ENCODE results near the gene ACOX2.

The ACOX2 gene

DNA sequence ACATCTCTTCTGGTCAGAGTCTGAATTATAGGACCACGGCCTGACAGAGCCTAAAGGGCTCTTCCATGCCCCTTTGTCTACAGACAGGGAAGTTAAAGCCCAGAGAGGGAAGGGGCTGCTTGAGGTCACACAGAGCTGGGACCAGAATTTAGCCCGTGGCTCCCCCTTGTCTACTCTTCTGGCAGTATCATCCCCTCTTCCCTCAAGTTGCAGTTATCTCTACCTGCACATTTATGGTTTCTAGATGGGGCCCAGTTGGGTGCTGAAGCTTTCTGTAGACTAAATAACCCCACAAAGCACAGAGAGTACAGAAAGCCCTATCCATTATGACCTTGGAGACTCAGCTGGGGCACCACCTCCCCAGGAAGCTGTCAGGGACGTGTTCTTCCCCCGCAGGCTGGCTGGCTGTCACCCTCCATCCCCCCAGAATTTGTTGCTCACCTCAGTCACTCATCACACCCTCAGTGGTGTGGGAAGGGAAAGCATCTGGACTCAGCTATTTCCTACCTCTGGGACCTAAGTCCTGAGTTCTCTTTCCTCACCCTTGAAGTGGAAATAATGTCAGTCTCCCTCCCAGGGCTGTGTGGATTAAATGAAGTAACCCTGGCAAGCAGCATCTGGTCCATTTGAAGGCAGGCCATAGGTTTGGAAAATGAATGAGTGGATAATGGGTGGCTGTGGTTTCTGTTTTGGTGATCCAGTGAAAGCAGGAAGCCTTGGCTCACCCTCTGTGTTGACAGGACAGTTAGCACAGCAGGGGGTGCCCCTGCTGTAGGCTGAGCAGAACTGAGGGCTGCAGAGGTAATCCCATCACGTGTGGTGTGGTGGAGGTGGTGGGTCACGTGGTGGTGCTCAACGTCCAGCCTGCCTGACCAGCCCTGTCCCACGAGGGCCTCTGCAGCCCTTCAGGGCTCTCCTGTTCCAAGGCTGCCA, 16.3 kb downstream of the ACOX2 start:
- Histone ChIP-seq H3K9ac (ENCODE audit: low read length) (no peak overlapping the region), H3K9me3 (ENCODE audit: control insufficient read depth, low read length) (no peaks in the 10 kb centered on the region), H3K4me1 (ENCODE audit: control insufficient read depth, insufficient read depth, low read length) (peaks cover 15% of the 10 kb centered on the region), H3K4me3 (ENCODE audit: low read length) (no peak overlapping the region), H3K27me3 (replicated peaks; ENCODE audit: control insufficient read depth, insufficient read depth, low read length) (no peaks in the 10 kb centered on the region), H3K36me3 (ENCODE audit: control insufficient read depth, insufficient read depth, low read length, severe bottlenecking) (peaks cover 76% of the 10 kb centered on the region)
- no peak for DNase-seq (ENCODE audit: low read depth)

DNA sequence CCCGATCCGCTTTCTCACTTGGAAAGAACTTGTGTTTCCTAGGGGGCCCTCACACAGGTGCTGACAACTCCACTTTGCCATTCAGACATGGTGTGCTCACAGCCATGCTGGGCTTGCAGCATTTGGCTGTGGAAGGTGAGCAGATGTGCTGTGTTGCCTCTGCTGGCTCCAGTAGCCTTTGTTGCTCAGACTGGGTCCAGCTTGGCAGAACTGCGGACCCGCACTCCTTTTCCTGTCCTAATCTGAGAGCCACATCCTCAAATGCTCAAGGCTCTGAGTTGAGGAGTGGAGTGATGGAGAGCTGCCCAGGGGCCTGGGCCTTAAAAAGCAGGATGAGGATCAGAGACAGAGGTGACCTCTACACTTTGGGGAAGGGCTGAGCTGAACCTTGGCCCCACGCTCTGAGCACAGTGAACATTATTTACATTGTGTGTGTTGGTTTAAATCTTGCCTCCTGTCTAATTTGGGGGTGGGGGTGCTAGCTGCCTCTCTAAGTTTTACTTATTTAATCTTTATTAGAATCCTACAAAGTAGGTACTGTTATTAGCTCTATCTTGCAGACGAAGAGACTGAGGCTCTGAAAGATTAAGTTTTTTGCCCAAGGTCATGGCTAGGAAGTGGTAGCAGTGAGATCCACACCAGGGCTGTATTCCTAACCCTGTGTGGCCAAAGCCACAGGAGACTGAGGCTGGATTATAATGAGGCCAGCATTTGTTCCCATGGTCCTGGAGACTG, 17.2 kb downstream of the ACOX2 start:
- no peak overlapping the region for H3K9ac ChIP-seq (ENCODE audit: low read length)
- H3K36me3 ChIP-seq (ENCODE audit: control insufficient read depth, insufficient read depth, low read length, severe bottlenecking): peaks cover 77% of the 10 kb centered on the region
- no peak overlapping the region for H3K4me3 ChIP-seq (ENCODE audit: low read length)
- DNase-seq (ENCODE audit: low read depth): no peak
- no peaks in the 10 kb centered on the region for H3K27me3 ChIP-seq (replicated peaks; ENCODE audit: control insufficient read depth, insufficient read depth, low read length)
- H3K9me3 ChIP-seq (ENCODE audit: control insufficient read depth, low read length): no peaks in the 10 kb centered on the region
- H3K4me1 ChIP-seq (ENCODE audit: control insufficient read depth, insufficient read depth, low read length): peaks cover 15% of the 10 kb centered on the region

GRCh38 chr3:58518291-58518789, 18.6 kb downstream of the ACOX2 start:
- no peaks in the 10 kb centered on the region for H3K9me3 ChIP-seq (ENCODE audit: control insufficient read depth, low read length)
- H3K4me3 ChIP-seq (ENCODE audit: low read length): no peak overlapping the region
- DNase-seq (ENCODE audit: low read depth): peak; percentile 23
- H3K9ac ChIP-seq (ENCODE audit: low read length): no peak overlapping the region
- peaks cover 77% of the 10 kb centered on the region for H3K36me3 ChIP-seq (ENCODE audit: control insufficient read depth, insufficient read depth, low read length, severe bottlenecking)
- no peaks in the 10 kb centered on the region for H3K27me3 ChIP-seq (replicated peaks; ENCODE audit: control insufficient read depth, insufficient read depth, low read length)
- H3K4me1 ChIP-seq (ENCODE audit: control insufficient read depth, insufficient read depth, low read length): peaks cover 15% of the 10 kb centered on the region

DNA sequence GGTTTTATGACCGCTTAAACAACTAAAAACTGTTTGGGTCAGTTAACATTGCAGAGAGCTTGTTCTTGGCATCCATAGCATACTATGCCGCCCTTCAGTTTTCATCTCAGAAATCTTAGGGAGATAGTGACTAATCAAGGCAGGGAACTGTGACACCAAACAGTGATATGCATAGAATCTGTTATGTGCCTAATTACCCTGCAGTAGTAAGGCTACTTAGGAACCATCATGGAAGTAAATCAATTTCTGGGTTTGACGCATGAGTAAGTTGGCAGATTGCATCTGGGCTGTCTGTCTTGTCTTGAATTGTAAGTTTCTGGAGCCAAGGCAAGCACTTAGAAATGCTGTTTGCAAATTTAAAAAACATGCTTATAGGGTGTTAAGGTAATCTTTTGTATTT, 22.6 kb downstream of the ACOX2 start:
- no peaks in the 10 kb centered on the region for H3K9me3 ChIP-seq (ENCODE audit: control insufficient read depth, low read length)
- no peak for DNase-seq (ENCODE audit: low read depth)

GRCh38 chr3:58508437-58508836, 28.6 kb downstream of the ACOX2 start:
- Histone ChIP-seq H3K9ac (ENCODE audit: low read length) (no peak overlapping the region), H3K27me3 (replicated peaks; ENCODE audit: control insufficient read depth, insufficient read depth, low read length) (no peaks in the 10 kb centered on the region), H3K9me3 (ENCODE audit: control insufficient read depth, low read length) (no peaks in the 10 kb centered on the region), H3K4me3 (ENCODE audit: low read length) (no peak overlapping the region), H3K36me3 (ENCODE audit: control insufficient read depth, insufficient read depth, low read length, severe bottlenecking) (peaks cover 77% of the 10 kb centered on the region), H3K4me1 (ENCODE audit: control insufficient read depth, insufficient read depth, low read length) (no peaks in the 10 kb centered on the region)
- no peak for DNase-seq (ENCODE audit: low read depth)

More for the DNA sequence above, 22.6 kb downstream of the ACOX2 start:
- Histone ChIP-seq H3K9ac (ENCODE audit: low read length) (no peak overlapping the region), H3K4me1 (ENCODE audit: control insufficient read depth, insufficient read depth, low read length) (peaks cover 11% of the 10 kb centered on the region), H3K27me3 (replicated peaks; ENCODE audit: control insufficient read depth, insufficient read depth, low read length) (no peaks in the 10 kb centered on the region), H3K4me3 (ENCODE audit: low read length) (no peak overlapping the region), H3K36me3 (ENCODE audit: control insufficient read depth, insufficient read depth, low read length, severe bottlenecking) (peaks cover 63% of the 10 kb centered on the region)

DNA sequence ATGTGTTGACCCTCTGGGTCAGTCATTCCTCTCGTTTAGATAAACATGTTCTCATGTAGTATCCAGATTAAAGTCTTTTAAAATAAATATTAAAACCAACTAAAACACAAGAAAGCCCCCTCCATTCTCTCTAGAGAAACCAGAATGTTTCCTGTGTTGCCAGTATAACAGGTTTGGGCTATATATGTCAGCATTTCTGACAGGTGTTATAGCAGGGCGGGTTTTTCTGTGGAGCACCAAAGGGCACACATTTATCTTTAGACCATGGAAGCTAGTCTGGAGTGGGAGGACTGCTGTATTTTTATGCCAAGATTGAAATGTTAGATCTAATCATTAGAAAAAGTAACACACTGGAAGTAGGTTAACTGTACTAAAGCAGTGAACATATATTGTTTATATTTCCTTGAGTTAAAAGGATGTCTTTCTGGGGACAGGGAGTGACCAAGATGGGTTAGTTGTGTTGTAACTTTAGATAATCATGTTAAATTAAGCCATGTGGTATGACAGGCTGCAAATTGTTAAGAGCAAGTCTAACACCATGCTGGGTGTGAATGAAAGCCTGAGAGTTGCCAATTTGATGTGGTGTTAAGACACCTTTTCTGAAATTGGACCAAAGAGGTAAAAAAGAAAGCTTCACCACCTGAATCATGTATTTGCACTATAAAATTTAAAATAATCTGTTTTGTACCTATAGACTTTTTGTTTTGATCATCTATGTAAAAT, 29.5 kb downstream of the ACOX2 start:
- H3K4me1 ChIP-seq (ENCODE audit: control insufficient read depth, insufficient read depth, low read length): peaks cover 4% of the 10 kb centered on the region
- DNase-seq (ENCODE audit: low read depth): no peak

DNA sequence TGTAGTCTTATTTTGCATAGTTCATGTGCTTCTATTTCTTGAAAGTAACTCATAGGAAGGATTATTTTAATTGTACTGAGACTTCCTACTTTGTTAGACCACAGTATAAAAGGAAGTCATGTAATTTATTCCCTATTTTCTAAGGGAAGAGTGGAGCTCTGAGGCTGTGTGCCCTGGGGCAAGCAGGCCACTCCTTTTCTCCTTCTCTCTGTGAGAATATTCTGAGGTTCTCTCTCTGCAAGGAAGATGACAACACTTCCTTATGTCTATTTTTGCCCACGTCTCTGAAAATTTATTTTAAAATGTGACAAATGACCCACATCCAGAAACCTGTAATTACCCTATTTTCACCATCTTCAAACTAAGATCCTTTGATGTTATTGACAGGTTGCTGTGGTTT, 34.1 kb downstream of the ACOX2 start:
- H3K27me3 ChIP-seq (replicated peaks; ENCODE audit: control insufficient read depth, insufficient read depth, low read length): no peaks in the 10 kb centered on the region
- no peak for DNase-seq (ENCODE audit: low read depth)
- H3K4me3 ChIP-seq (ENCODE audit: low read length): no peak overlapping the region
- peaks cover 63% of the 10 kb centered on the region for H3K36me3 ChIP-seq (ENCODE audit: control insufficient read depth, insufficient read depth, low read length, severe bottlenecking)
- H3K9ac ChIP-seq (ENCODE audit: low read length): no peak overlapping the region
- H3K4me1 ChIP-seq (ENCODE audit: control insufficient read depth, insufficient read depth, low read length): peaks cover 27% of the 10 kb centered on the region
- no peaks in the 10 kb centered on the region for H3K9me3 ChIP-seq (ENCODE audit: control insufficient read depth, low read length)

More for the DNA sequence above, 29.5 kb downstream of the ACOX2 start:
- peaks cover 75% of the 10 kb centered on the region for H3K36me3 ChIP-seq (ENCODE audit: control insufficient read depth, insufficient read depth, low read length, severe bottlenecking)
- H3K9ac ChIP-seq (ENCODE audit: low read length): no peak overlapping the region
- H3K9me3 ChIP-seq (ENCODE audit: control insufficient read depth, low read length): no peaks in the 10 kb centered on the region
- no peaks in the 10 kb centered on the region for H3K27me3 ChIP-seq (replicated peaks; ENCODE audit: control insufficient read depth, insufficient read depth, low read length)
- H3K4me3 ChIP-seq (ENCODE audit: low read length): no peak overlapping the region

- H3K4me3 ChIP-seq (ENCODE audit: low read length): peak overlapping the region; percentile 42
- peaks cover 16% of the 10 kb centered on the region for H3K36me3 ChIP-seq (ENCODE audit: control insufficient read depth, insufficient read depth, low read length, severe bottlenecking)
- no peaks in the 10 kb centered on the region for H3K27me3 ChIP-seq (replicated peaks; ENCODE audit: control insufficient read depth, insufficient read depth, low read length)
- peak; percentile 17 for DNase-seq (ENCODE audit: low read depth)
- peak overlapping the region; percentile 46 for H3K9ac ChIP-seq (ENCODE audit: low read length)
- H3K9me3 ChIP-seq (ENCODE audit: control insufficient read depth, low read length): no peaks in the 10 kb centered on the region
- peaks cover 68% of the 10 kb centered on the region for H3K4me1 ChIP-seq (ENCODE audit: control insufficient read depth, insufficient read depth, low read length)
Measured at GRCh38 chr3:58497097-58497496, 39.9 kb downstream of the ACOX2 start.

DNA sequence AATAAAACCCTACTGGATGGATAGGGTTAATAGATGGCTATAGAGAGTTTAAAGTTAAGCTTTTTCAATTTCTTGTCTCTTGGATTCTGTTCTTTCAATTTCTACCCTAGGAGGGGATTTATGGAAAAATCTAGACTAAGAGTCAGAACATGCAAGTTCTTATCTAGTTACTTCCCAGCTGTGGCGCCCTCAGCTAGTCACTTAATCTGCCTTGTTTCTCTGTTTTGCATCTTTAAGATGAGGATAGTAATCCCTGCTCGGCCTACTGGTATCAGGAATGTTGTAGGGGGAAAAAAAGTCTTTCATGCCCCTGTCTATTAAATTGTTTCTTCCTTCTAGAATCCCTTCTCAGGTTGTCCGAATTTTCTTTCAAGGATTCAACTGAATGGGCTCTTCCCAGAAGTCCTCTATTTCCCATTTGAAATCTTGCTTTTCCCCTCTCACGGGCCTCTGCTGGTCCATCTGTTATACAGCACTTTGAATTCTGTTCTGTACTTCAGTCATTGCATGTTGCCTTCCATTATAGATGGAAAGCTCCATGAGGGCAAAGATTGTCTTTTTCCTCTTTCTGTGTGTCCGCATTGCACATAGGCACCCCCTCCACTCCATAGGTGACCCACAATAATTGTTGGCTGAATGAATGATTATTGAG, 40.7 kb downstream of the ACOX2 start:
- Histone ChIP-seq H3K36me3 (ENCODE audit: control insufficient read depth, insufficient read depth, low read length, severe bottlenecking) (peaks cover 9% of the 10 kb centered on the region), H3K4me1 (ENCODE audit: control insufficient read depth, insufficient read depth, low read length) (peaks cover 69% of the 10 kb centered on the region), H3K9me3 (ENCODE audit: control insufficient read depth, low read length) (no peaks in the 10 kb centered on the region), H3K27me3 (replicated peaks; ENCODE audit: control insufficient read depth, insufficient read depth, low read length) (no peaks in the 10 kb centered on the region), H3K4me3 (ENCODE audit: low read length) (no peak overlapping the region), H3K9ac (ENCODE audit: low read length) (no peak overlapping the region)
- no peak for DNase-seq (ENCODE audit: low read depth)

DNA sequence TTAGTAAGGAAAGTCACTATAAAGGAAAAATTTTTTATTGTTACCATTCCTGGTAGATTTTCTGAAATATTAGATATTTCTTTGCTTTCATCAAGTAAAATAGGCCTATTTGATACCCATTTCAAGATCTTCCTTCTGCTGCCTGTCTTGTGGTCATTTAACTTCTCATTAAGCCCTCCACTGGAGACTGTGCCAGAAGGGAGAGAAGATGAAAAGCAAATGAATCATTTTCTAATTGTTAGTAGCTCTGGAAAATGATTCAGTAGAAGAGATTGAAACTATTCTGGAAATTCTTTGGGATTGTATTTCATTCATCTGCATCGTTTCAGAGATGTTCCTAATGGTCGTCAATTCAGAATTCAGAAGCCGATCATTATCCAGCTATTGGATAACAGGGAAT, 41.9 kb downstream of the ACOX2 start:
- Histone ChIP-seq H3K9me3 (ENCODE audit: control insufficient read depth, low read length) (no peaks in the 10 kb centered on the region), H3K4me3 (ENCODE audit: low read length) (no peak overlapping the region), H3K36me3 (ENCODE audit: control insufficient read depth, insufficient read depth, low read length, severe bottlenecking) (no peaks in the 10 kb centered on the region), H3K4me1 (ENCODE audit: control insufficient read depth, insufficient read depth, low read length) (peaks cover 74% of the 10 kb centered on the region), H3K9ac (ENCODE audit: low read length) (no peak overlapping the region), H3K27me3 (replicated peaks; ENCODE audit: control insufficient read depth, insufficient read depth, low read length) (no peaks in the 10 kb centered on the region)
- DNase-seq (ENCODE audit: low read depth): no peak
